CD14-positive monocyte (primary cell): ENCODE measurements around the gene GLS. TPM values are rescaled to one million over a fixed set of nuclear protein-coding genes. Genes with fewer than 3 reads are reported as not detected.

Source experiments
- DNase-seq, 3 donors: peaks; one replicate each; pipeline ENCODE4 v3.0.0-alpha.2; 2011 to 2022
- H2AFZ ChIP-seq: 2 replicates; pipeline ENCODE4 v1.6.0; 2012; ENCODE audit warnings: mild to moderate bottlenecking, low read depth, low read length, inconsistent platforms; ENCODE audit not compliant: insufficient read depth, poor library complexity, severe bottlenecking
- H3K27ac ChIP-seq, 2 donors: 1 replicate in 1 of 2; 2 replicates in 1 of 2; pipeline ENCODE4 v1.5.1; 2012 to 2013; ENCODE audit warnings: low read length in 2 of 2, control low read depth in 1 of 2, inconsistent platforms in 1 of 2, low read depth in 1 of 2, mild to moderate bottlenecking in 1 of 2
- H3K27me3 ChIP-seq, 2 donors: one replicate each; pipeline versions ENCODE4 v1.6.0 to v1.6.1; 2011 to 2013; ENCODE audit warnings: low read length in 2 of 2; ENCODE audit not compliant: control insufficient read depth in 2 of 2, insufficient read depth in 2 of 2
- H3K36me3 ChIP-seq, 2 donors: replicated peaks in 1 of 2; 1 replicate in 1 of 2; 2 replicates in 1 of 2; pipeline versions ENCODE4 v1.5.1 to v1.6.1; 2012 to 2013; ENCODE audit warnings: low read length in 2 of 2, control low read depth in 1 of 2, inconsistent platforms in 1 of 2, mild to moderate bottlenecking in 1 of 2; ENCODE audit not compliant: insufficient read depth in 2 of 2, control insufficient read depth in 1 of 2
- H3K4me1 ChIP-seq, 2 donors: 1 replicate in 1 of 2; 2 replicates in 1 of 2; pipeline versions ENCODE4 v1.5.1 to v1.6.1; 2012 to 2013; ENCODE audit warnings: low read length in 2 of 2, control low read depth in 1 of 2, inconsistent platforms in 1 of 2, mild to moderate bottlenecking in 1 of 2, moderate library complexity in 1 of 2; ENCODE audit not compliant: insufficient read depth in 2 of 2, control insufficient read depth in 1 of 2
- H3K4me2 ChIP-seq: replicated peaks from 2 replicates; pipeline ENCODE3; 2012; ENCODE audit warnings: low read length, moderate library complexity, mild to moderate bottlenecking; ENCODE audit not compliant: poor library complexity, severe bottlenecking; ENCODE audit errors: extremely low read depth
- H3K4me3 ChIP-seq, 3 experiments: fragments of 200-600 bp in 1 of 3; sonication (generic) in 1 of 3; replicated peaks in 1 of 3; 1 replicate in 2 of 3; 2 replicates in 1 of 3; pipeline ENCODE4 v1.5.1; 2011 to 2013; ENCODE audit warnings: low read length in 3 of 3, mild to moderate bottlenecking in 3 of 3, control low read depth in 2 of 3, low read depth in 2 of 3, inconsistent platforms in 1 of 3, moderate library complexity in 1 of 3
- H3K79me2 ChIP-seq: 2 replicates; pipeline ENCODE4 v1.6.0; 2012; ENCODE audit warnings: mild to moderate bottlenecking, control low read depth, inconsistent platforms, low read length, moderate library complexity; ENCODE audit not compliant: insufficient read depth
- H3K9ac ChIP-seq: 2 replicates; pipeline ENCODE4 v1.6.0; 2017; ENCODE audit warnings: low read length, mild to moderate bottlenecking; ENCODE audit not compliant: insufficient read depth, poor library complexity, severe bottlenecking
- H3K9me3 ChIP-seq, 2 donors: replicated peaks in 1 of 2; 1 replicate in 1 of 2; 2 replicates in 1 of 2; pipeline versions ENCODE4 v1.5.1 to v1.6.1; 2012 to 2013; ENCODE audit warnings: low read length in 2 of 2, control low read depth in 1 of 2; ENCODE audit not compliant: control insufficient read depth in 1 of 2, insufficient read depth in 1 of 2
- H4K20me1 ChIP-seq: 2 replicates; pipeline ENCODE4 v1.6.0; 2012; ENCODE audit warnings: mild to moderate bottlenecking, low read length, control low read depth, moderate library complexity; ENCODE audit not compliant: insufficient read depth
- H3K27ac Mint-ChIP-seq, 7 donors: one replicate each; pipeline ENCODE4 v1.8.0; 2020; ENCODE audit warnings: mild to moderate bottlenecking in 7 of 7, mixed read lengths in 7 of 7, moderate library complexity in 6 of 7, inconsistent platforms in 2 of 7
- H3K27me3 Mint-ChIP-seq, 3 donors: one replicate each; pipeline ENCODE4 v1.8.0; 2021 to 2022; ENCODE audit warnings: low read depth in 3 of 3, mild to moderate bottlenecking in 3 of 3, mixed read lengths in 3 of 3, moderate library complexity in 3 of 3, inconsistent platforms in 1 of 3
- H3K36me3 Mint-ChIP-seq, 2 donors: one replicate each; pipeline ENCODE4 v1.8.0; 2020; ENCODE audit warnings: mixed read lengths in 2 of 2, inconsistent platforms in 1 of 2, mild to moderate bottlenecking in 1 of 2
- H3K4me1 Mint-ChIP-seq: one replicate; pipeline ENCODE4 v1.8.0; 2020; ENCODE audit warnings: mild to moderate bottlenecking, mixed read lengths
- H3K4me3 Mint-ChIP-seq, 2 donors: one replicate each; pipeline ENCODE4 v1.8.0; 2020; ENCODE audit warnings: mild to moderate bottlenecking in 2 of 2, mixed read lengths in 2 of 2, moderate library complexity in 1 of 2
- H3K9me3 Mint-ChIP-seq, 7 donors: one replicate each; pipeline ENCODE4 v1.8.0; 2020 to 2022; ENCODE audit warnings: mixed read lengths in 7 of 7, mild to moderate bottlenecking in 6 of 7, moderate library complexity in 6 of 7, inconsistent platforms in 2 of 7
- CTCF ChIP-seq: fragments of 200-600 bp; IDR thresholded peaks from one replicate; pipeline ENCODE4 v1.8.0; 2022; ENCODE audit warnings: antibody characterized with exemption, mild to moderate bottlenecking
- WGBS: methylation state at CpG from one replicate; pipeline ENCODE4 v1.1.5; 2013; ENCODE audit warnings: missing lambda C conversion rate; ENCODE audit not compliant: insufficient coverage; 5-methylcytosine and 5-hydroxymethylcytosine counted together
- intact Hi-C, 2 donors: fragments of 100-400 bp; cut with micrococcal nuclease; formaldehyde crosslinking; loops; one replicate each; pipeline versions ENCODE4 v1.15.0 to v1.15.1; 2023
- polyA plus RNA-seq, 3 donors: library from polyadenylated mRNA; depleted of rRNA in 1 of 3; unstranded in 2 of 3; stranded (reverse) in 1 of 3; fragments of 300-500 nt in 2 of 3; fragments of >200 nt in 1 of 3; fragmentation: Illumina TruSeq in 2 of 3; gene quantifications; 1 replicate in 2 of 3; 2 replicates in 1 of 3; pipeline ENCODE4 v1.2.3, GENCODE V29; 2012 to 2021

The GLS gene
- polyA plus RNA-seq, 3 donors = 6.0 to 29.5 (median 9.0) TPM

DNA sequence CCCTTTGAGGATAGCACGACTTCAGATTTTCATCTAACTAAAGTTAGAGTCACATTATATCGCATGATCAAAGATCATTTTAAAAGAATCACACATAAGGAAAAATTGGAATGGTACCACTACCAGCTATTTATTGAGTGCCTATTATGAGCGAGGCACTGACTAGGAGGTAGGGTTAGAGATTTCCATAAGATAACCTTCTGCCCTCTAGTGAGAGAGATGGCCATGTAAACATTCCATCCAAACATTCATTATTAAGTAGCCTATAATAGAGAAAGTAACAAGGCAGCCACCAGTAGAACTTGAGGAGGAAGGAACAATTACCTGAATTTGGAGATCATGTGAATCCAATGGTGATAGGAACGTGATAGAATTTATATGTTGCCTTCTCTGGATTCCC is 25.4 kb upstream of the GLS start:
- no CpG with 5 or more reads among the region's 4 CpGs for WGBS
- Mint-ChIP-seq H3K27me3 (peaks cover 0 to 2% (median 1%) of the 10 kb centered on the region in 3 donors), H3K4me3 (no peak overlapping the region)

GRCh38 chr2:190856985-190857384 is 23.6 kb upstream of the GLS start:
- Histone ChIP-seq H3K4me2 (no peak overlapping the region), H4K20me1 (no peaks in the 10 kb centered on the region), H3K4me3 (no peak overlapping the region), H3K36me3 (no peaks in the 10 kb centered on the region), H3K27me3 (no peaks in the 10 kb centered on the region), H2AFZ (no peak overlapping the region), H3K27ac (no peak overlapping the region), H3K4me1 (peaks cover 0 to 4% of the 10 kb centered on the region in 2 donors), H3K9me3 (no peaks in the 10 kb centered on the region), H3K9ac (no peak overlapping the region), H3K79me2 (no peaks in the 10 kb centered on the region)
- Mint-ChIP-seq H3K4me3 (no peak overlapping the region), H3K27me3 (peaks cover 0 to 3% (median 1%) of the 10 kb centered on the region in 3 donors), H3K9me3 (peaks cover 0 to 4% (median 0%) of the 10 kb centered on the region in 7 donors), H3K27ac (no peak overlapping the region), H3K36me3 (no peaks in the 10 kb centered on the region), H3K4me1 (peaks cover 13% of the 10 kb centered on the region)
- no peak for DNase-seq
- intact Hi-C loops = loop anchor here in 1 of 2 donors (10.0 kb wide), 1 partner anchor 48 kb away; no protein-coding TSS in a partner anchor
- TF ChIP-seq CTCF = no peak
- no CpG with 5 or more reads among the region's 1 CpG for WGBS

More for the DNA sequence above, 25.4 kb upstream of the GLS start:
- Histone ChIP-seq H3K36me3 (no peaks in the 10 kb centered on the region), H3K79me2 (no peaks in the 10 kb centered on the region), H3K27me3 (no peaks in the 10 kb centered on the region), H3K27ac (no peak overlapping the region), H3K9me3 (no peaks in the 10 kb centered on the region), H3K4me1 (peaks cover 0 to 4% of the 10 kb centered on the region in 2 donors), H3K9ac (no peak overlapping the region), H3K4me3 (no peak overlapping the region), H4K20me1 (no peaks in the 10 kb centered on the region), H3K4me2 (no peak overlapping the region), H2AFZ (no peak overlapping the region)
- no peaks in the 10 kb centered on the region for H3K36me3 Mint-ChIP-seq
- no peaks in the 10 kb centered on the region for H3K9me3 Mint-ChIP-seq
- no peak for DNase-seq
- no peak overlapping the region for H3K27ac Mint-ChIP-seq
- TF ChIP-seq CTCF = no peak
- intact Hi-C loops = loop anchor here in 1 of 2 donors (10.0 kb wide), 1 partner anchor 50 kb away; no protein-coding TSS in a partner anchor
- peaks cover 13% of the 10 kb centered on the region for H3K4me1 Mint-ChIP-seq
